Lower leg skin (tissue), 3 donors: ENCODE data around the gene ARHGAP24.

Experiments used
- POLR2A ChIP-seq, 2 donors: fragments of 450-650 bp; IDR thresholded peaks; one replicate each; pipeline ENCODE4 v1.6.1; 2016 to 2017; ENCODE audit warnings: antibody characterized with exemption in 2 of 2, mild to moderate bottlenecking in 1 of 2, moderate library complexity in 1 of 2
- TF ChIP-seq, protein P1 (sequence below), 3 donors: fragments of 450-650 bp; IDR thresholded peaks; one replicate each; pipeline ENCODE4 v1.5.1; 2016; ENCODE audit warnings: antibody characterized with exemption in 3 of 3, mild to moderate bottlenecking in 3 of 3, moderate library complexity in 2 of 3

DNA sequence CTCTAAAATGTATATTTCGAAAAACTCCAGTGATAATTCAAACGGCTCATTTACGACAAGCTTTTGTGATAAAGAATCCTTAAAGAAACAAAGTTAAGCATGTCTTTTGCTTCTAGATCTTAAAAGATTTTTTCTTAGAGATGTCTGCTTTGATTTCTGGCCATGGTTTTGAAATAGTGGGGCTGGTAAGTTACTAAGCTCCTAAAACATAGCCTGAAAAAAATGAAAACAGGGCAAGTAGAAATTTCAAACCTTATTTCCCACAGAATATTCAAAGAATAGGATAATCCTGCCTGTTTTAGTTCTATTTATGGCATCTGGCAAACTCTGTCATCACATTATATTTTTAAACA is 318.3 kb downstream of the ARHGAP24 start:
- TF ChIP-seq, protein P1, sequence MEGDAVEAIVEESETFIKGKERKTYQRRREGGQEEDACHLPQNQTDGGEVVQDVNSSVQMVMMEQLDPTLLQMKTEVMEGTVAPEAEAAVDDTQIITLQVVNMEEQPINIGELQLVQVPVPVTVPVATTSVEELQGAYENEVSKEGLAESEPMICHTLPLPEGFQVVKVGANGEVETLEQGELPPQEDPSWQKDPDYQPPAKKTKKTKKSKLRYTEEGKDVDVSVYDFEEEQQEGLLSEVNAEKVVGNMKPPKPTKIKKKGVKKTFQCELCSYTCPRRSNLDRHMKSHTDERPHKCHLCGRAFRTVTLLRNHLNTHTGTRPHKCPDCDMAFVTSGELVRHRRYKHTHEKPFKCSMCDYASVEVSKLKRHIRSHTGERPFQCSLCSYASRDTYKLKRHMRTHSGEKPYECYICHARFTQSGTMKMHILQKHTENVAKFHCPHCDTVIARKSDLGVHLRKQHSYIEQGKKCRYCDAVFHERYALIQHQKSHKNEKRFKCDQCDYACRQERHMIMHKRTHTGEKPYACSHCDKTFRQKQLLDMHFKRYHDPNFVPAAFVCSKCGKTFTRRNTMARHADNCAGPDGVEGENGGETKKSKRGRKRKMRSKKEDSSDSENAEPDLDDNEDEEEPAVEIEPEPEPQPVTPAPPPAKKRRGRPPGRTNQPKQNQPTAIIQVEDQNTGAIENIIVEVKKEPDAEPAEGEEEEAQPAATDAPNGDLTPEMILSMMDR (IDR thresholded peaks at IDR 0.05): no peak
- TF ChIP-seq POLR2A (IDR thresholded peaks at IDR 0.05): no peak
